Measurements from ENCODE around the gene KLC1. TPM values are rescaled to one million over a fixed set of nuclear protein-coding genes. Genes with fewer than 3 reads are reported as not detected.

The KLC1 gene
- total and polyA plus RNA-seq, 2 of the 13 experiments (the other 11 are each of a cell fraction or from before 2014, with no cell fraction given), result 53.2 to 63.5 TPM

DNA sequence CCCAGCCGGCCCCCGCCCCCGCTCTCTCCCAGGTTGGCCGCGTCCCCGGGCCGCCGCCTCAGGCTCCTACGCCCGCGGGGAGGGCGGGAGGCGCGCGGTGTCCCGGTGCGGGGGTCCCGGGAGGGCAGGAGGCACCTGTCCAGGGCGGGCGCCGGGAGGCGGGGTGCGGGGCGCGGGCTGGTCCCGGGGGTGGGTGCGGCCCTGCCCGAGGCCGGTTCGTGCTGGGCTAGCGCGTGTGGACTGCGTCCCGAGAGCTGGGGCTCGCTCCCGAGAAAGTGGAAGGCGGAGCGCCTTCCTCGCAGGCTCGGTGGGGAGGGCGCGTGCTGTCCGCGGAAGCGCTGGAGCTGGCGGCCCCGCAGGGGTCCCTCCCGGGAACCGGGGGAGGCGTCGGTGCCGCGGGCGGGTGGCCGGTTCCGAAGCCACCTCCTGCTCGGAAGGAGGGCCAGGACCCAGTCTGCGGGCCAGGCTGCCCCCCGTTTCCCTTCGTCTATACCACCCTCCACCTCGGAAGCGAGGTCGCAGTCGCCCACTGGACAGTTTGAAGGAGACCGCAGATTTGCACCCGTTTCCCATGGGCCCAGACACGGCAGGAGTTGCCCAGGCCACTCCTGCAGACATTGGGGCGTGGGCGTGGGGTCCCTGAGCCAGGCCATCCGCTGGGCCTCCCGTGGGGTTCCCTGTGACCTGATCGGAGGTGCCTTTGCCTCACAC lies 87.2 kb downstream of the KLC1 start (continued):
- TF ChIP-seq, protein P1, sequence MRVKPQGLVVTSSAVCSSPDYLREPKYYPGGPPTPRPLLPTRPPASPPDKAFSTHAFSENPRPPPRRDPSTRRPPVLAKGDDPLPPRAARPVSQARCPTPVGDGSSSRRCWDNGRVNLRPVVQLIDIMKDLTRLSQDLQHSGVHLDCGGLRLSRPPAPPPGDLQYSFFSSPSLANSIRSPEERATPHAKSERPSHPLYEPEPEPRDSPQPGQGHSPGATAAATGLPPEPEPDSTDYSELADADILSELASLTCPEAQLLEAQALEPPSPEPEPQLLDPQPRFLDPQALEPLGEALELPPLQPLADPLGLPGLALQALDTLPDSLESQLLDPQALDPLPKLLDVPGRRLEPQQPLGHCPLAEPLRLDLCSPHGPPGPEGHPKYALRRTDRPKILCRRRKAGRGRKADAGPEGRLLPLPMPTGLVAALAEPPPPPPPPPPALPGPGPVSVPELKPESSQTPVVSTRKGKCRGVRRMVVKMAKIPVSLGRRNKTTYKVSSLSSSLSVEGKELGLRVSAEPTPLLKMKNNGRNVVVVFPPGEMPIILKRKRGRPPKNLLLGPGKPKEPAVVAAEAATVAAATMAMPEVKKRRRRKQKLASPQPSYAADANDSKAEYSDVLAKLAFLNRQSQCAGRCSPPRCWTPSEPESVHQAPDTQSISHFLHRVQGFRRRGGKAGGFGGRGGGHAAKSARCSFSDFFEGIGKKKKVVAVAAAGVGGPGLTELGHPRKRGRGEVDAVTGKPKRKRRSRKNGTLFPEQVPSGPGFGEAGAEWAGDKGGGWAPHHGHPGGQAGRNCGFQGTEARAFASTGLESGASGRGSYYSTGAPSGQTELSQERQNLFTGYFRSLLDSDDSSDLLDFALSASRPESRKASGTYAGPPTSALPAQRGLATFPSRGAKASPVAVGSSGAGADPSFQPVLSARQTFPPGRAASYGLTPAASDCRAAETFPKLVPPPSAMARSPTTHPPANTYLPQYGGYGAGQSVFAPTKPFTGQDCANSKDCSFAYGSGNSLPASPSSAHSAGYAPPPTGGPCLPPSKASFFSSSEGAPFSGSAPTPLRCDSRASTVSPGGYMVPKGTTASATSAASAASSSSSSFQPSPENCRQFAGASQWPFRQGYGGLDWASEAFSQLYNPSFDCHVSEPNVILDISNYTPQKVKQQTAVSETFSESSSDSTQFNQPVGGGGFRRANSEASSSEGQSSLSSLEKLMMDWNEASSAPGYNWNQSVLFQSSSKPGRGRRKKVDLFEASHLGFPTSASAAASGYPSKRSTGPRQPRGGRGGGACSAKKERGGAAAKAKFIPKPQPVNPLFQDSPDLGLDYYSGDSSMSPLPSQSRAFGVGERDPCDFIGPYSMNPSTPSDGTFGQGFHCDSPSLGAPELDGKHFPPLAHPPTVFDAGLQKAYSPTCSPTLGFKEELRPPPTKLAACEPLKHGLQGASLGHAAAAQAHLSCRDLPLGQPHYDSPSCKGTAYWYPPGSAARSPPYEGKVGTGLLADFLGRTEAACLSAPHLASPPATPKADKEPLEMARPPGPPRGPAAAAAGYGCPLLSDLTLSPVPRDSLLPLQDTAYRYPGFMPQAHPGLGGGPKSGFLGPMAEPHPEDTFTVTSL (CRISPR knock-in tag; IDR thresholded peaks at IDR 0.05; ENCODE audit: borderline replicate concordance), result 0 out of 2 replicates have a peak, but pooled peaks have one; percentile 27
- TF ChIP-seq, protein P2, sequence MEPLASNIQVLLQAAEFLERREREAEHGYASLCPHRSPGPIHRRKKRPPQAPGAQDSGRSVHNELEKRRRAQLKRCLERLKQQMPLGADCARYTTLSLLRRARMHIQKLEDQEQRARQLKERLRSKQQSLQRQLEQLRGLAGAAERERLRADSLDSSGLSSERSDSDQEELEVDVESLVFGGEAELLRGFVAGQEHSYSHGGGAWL (CRISPR knock-in tag; IDR thresholded peaks at IDR 0.05), result 0 out of 2 replicates have a peak, but pooled peaks have one; percentile 30
- TF ChIP-seq IKZF4 (CRISPR knock-in tag; IDR thresholded peaks at IDR 0.05; ENCODE audit: borderline replicate concordance, low read depth, not compliant biosample characterization), result peak; percentile 35

DNA sequence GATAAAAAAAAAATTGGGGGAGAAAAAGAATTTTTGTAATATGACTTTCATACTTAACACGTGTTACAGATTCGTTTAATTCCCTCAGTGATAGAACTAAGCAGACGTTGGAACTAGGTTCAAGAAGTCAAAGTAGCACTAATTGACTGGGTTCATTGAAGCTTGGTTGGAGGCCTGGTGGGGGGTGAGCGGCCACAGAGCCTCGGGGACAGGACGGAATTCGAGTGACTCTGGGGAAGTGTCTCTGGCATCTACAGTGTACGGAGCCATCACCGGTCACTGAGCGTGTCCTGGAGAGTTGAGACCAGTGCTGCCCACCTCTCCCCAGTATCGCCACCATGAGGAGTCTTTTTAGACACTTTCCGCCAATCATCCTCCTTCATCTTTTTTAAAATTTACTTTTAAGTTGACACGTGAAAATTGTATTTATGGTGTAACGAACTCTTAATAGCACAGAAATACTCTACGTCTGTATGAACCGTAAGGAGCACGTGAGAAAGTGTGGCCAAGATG lies 87.9 kb downstream of the KLC1 start:
- Histone ChIP-seq H3K79me2 (ENCODE audit: insufficient read depth, low read length) (peaks cover 63% of the 10 kb centered on the region), H4K20me1 (ENCODE audit: insufficient read depth, low read length) (no peaks in the 10 kb centered on the region; the same call in 1 of the 2 replicates), H3K4me1 (ENCODE audit: insufficient read depth, low read length) (peaks cover 36% of the 10 kb centered on the region), H3K27me3 (ENCODE audit: control insufficient read depth in 1 of 2, insufficient read depth in 2 of 2, low read length in 2 of 2) (no peaks in the 10 kb centered on the region), H3K4me3 (replicated peaks in 1 of 3; ENCODE audit: insufficient read depth in 1 of 3, low read depth in 2 of 3, low read length in 3 of 3) (peak overlapping the region; percentile 73 to 94 (median 78)), H3K36me3 (replicated peaks in 1 of 2; ENCODE audit: control insufficient read depth in 1 of 2, insufficient read depth in 2 of 2, low read length in 2 of 2) (0 out of 5 replicates have a peak, but pooled peaks cover 0 to 7% of the 10 kb centered on the region in 2 experiments), H3K4me2 (ENCODE audit: low read depth, low read length) (peak overlapping the region; percentile 75), H3K9me3 (ENCODE audit: low read length) (no peaks in the 10 kb centered on the region), H3K27ac (ENCODE audit: extremely low read length, insufficient read depth, low read length) (peak overlapping the region; percentile 52), H3K9ac (ENCODE audit: insufficient read depth, low read depth, low read length) (peak overlapping the region; percentile 81), H2AFZ (ENCODE audit: low read length) (no peak overlapping the region)
- peak; percentile 11 for DNase-seq (ENCODE audit: low spot score)
- in situ Hi-C loops (cut with HindIII; ENCODE audit: extremely low pct_ligation_motif_present, low pct_unique_long_range_greater_than_20kb) (no loop called here), intact Hi-C loops (cut with micrococcal nuclease; ENCODE audit: unreplicated experiment) (no loop called here)
- FAIRE-seq, result no peak
- BruUV-seq (replicated peaks), result TSS peak; percentile 74
- WGBS (ENCODE audit: low lambda C conversion rate), result 34% methylated on average over 17 of the region's 17 CpGs
- ATAC-seq, result no peak
- POLR2A ChIA-PET, result interaction anchor here (1.7 kb wide), 1 partner anchor 163 kb away, joined by 7 read pairs; no protein-coding TSS in a partner anchor
- CTCF ChIA-PET (ENCODE audit: low intra/inter-chr PET ratio, low total read pairs), result no interaction called here
- TF ChIP-seq, protein P3, sequence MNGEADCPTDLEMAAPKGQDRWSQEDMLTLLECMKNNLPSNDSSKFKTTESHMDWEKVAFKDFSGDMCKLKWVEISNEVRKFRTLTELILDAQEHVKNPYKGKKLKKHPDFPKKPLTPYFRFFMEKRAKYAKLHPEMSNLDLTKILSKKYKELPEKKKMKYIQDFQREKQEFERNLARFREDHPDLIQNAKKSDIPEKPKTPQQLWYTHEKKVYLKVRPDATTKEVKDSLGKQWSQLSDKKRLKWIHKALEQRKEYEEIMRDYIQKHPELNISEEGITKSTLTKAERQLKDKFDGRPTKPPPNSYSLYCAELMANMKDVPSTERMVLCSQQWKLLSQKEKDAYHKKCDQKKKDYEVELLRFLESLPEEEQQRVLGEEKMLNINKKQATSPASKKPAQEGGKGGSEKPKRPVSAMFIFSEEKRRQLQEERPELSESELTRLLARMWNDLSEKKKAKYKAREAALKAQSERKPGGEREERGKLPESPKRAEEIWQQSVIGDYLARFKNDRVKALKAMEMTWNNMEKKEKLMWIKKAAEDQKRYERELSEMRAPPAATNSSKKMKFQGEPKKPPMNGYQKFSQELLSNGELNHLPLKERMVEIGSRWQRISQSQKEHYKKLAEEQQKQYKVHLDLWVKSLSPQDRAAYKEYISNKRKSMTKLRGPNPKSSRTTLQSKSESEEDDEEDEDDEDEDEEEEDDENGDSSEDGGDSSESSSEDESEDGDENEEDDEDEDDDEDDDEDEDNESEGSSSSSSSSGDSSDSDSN (CRISPR knock-in tag; IDR thresholded peaks at IDR 0.05), result no peak
- TF ChIP-seq, protein P4, sequence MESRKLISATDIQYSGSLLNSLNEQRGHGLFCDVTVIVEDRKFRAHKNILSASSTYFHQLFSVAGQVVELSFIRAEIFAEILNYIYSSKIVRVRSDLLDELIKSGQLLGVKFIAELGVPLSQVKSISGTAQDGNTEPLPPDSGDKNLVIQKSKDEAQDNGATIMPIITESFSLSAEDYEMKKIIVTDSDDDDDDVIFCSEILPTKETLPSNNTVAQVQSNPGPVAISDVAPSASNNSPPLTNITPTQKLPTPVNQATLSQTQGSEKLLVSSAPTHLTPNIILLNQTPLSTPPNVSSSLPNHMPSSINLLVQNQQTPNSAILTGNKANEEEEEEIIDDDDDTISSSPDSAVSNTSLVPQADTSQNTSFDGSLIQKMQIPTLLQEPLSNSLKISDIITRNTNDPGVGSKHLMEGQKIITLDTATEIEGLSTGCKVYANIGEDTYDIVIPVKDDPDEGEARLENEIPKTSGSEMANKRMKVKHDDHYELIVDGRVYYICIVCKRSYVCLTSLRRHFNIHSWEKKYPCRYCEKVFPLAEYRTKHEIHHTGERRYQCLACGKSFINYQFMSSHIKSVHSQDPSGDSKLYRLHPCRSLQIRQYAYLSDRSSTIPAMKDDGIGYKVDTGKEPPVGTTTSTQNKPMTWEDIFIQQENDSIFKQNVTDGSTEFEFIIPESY (CRISPR knock-in tag; IDR thresholded peaks at IDR 0.05), result peak; percentile 80; the same call in 1 of the 2 replicates
- TF ChIP-seq GATA4 (IDR thresholded peaks at IDR 0.05; ENCODE audit: borderline replicate concordance, low read depth) (no peak), ZNF788 (CRISPR knock-in tag; IDR thresholded peaks at IDR 0.05; ENCODE audit: borderline replicate concordance) (no peak), ZNF30 (CRISPR knock-in tag; IDR thresholded peaks at IDR 0.05) (no peak)
- TF ChIP-seq, protein P5, sequence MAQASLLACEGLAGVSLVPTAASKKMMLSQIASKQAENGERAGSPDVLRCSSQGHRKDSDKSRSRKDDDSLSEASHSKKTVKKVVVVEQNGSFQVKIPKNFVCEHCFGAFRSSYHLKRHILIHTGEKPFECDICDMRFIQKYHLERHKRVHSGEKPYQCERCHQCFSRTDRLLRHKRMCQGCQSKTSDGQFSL (CRISPR knock-in tag; IDR thresholded peaks at IDR 0.05), result peak; percentile 27; the same call in 1 of the 2 replicates

All from HepG2 (cell line).